Measurements from ENCODE around the gene SYCP2. TPM values are rescaled to one million over a fixed set of nuclear protein-coding genes. Genes with fewer than 3 reads are reported as not detected.

SYCP2 gene
- total and polyA plus RNA-seq, 4 donors, result 1.0 to 6.7 (median 2.5) TPM

- H3K4me3 ChIP-seq, result no peak overlapping the region
- H3K4me1 ChIP-seq (ENCODE audit: control insufficient read depth in 5 of 5, insufficient read depth in 5 of 5, low read length in 5 of 5), result peaks cover 0 to 2% (median 0%) of the 10 kb centered on the region in 5 donors
- H3K9ac ChIP-seq (ENCODE audit: insufficient read depth in 1 of 2, low read length in 2 of 2), result no peak overlapping the region
- H3K27me3 ChIP-seq (ENCODE audit: control insufficient read depth in 3 of 3, insufficient read depth in 3 of 3, low read length in 2 of 3), result no peaks in the 10 kb centered on the region
- DNase-seq, result peak in 1 of 3 donors; percentile 4
- H3K9me3 ChIP-seq (ENCODE audit: control insufficient read depth in 4 of 4, insufficient read depth in 3 of 4, low read length in 3 of 4), result peaks cover 0 to 2% (median 0%) of the 10 kb centered on the region in 4 donors
- no peaks in the 10 kb centered on the region for H3K36me3 ChIP-seq (ENCODE audit: control insufficient read depth in 4 of 4, insufficient read depth in 4 of 4, low read length in 4 of 4)
- no peak overlapping the region for H3K27ac ChIP-seq (ENCODE audit: low read depth in 1 of 2, low read length in 1 of 2)
- ATAC-seq (ENCODE audit: insufficient read depth, low FRiP score), result no peak
- no peak for TF ChIP-seq CTCF (IDR thresholded peaks at IDR 0.05; ENCODE audit: control extremely low read depth, extremely low read depth)
- WGBS, 2 donors, result 90 to 93% methylated on average over 20 of the region's 20 CpGs
Observed at GRCh38 chr20:59819496-59820203, 113.8 kb downstream of the SYCP2 start.

GRCh38 chr20:59818911-59819310 is 114.5 kb downstream of the SYCP2 start:
- Histone ChIP-seq H3K4me1 (ENCODE audit: control insufficient read depth in 5 of 5, insufficient read depth in 5 of 5, low read length in 5 of 5) (peaks cover 0 to 2% (median 0%) of the 10 kb centered on the region in 5 donors), H3K9me3 (ENCODE audit: control insufficient read depth in 4 of 4, insufficient read depth in 3 of 4, low read length in 3 of 4) (peaks cover 0 to 2% (median 0%) of the 10 kb centered on the region in 4 donors), H3K9ac (ENCODE audit: insufficient read depth in 1 of 2, low read length in 2 of 2) (no peak overlapping the region), H3K27me3 (ENCODE audit: control insufficient read depth in 3 of 3, insufficient read depth in 3 of 3, low read length in 2 of 3) (no peaks in the 10 kb centered on the region), H3K4me3 (no peak overlapping the region), H3K36me3 (ENCODE audit: control insufficient read depth in 4 of 4, insufficient read depth in 4 of 4, low read length in 4 of 4) (no peaks in the 10 kb centered on the region), H3K27ac (ENCODE audit: low read depth in 1 of 2, low read length in 1 of 2) (no peak overlapping the region)
- 84 to 89% methylated on average over 10 of the region's 10 CpGs for WGBS, 2 donors
- TF ChIP-seq CTCF (IDR thresholded peaks at IDR 0.05; ENCODE audit: control extremely low read depth, extremely low read depth), result no peak
- ATAC-seq (ENCODE audit: insufficient read depth, low FRiP score), result no peak
- peak in 1 of 3 donors; percentile 2 for DNase-seq

- H3K27ac ChIP-seq (ENCODE audit: low read depth in 1 of 2, low read length in 1 of 2), result no peak overlapping the region
- H3K9me3 ChIP-seq (ENCODE audit: control insufficient read depth in 4 of 4, insufficient read depth in 3 of 4, low read length in 3 of 4), result peaks cover 0 to 2% (median 0%) of the 10 kb centered on the region in 4 donors
- no peak for TF ChIP-seq CTCF (IDR thresholded peaks at IDR 0.05; ENCODE audit: control extremely low read depth, extremely low read depth)
- DNase-seq (peak in 1 of 3 donors; percentile 1), ATAC-seq (ENCODE audit: insufficient read depth, low FRiP score) (no peak)
- peaks cover 0 to 3% (median 0%) of the 10 kb centered on the region in 3 donors for H3K27me3 ChIP-seq (ENCODE audit: control insufficient read depth in 3 of 3, insufficient read depth in 3 of 3, low read length in 2 of 3)
- H3K4me3 ChIP-seq, result no peak overlapping the region
- H3K9ac ChIP-seq (ENCODE audit: insufficient read depth in 1 of 2, low read length in 2 of 2), result no peak overlapping the region
- peaks cover 0 to 2% (median 0%) of the 10 kb centered on the region in 5 donors for H3K4me1 ChIP-seq (ENCODE audit: control insufficient read depth in 5 of 5, insufficient read depth in 5 of 5, low read length in 5 of 5)
- H3K36me3 ChIP-seq (ENCODE audit: control insufficient read depth in 4 of 4, insufficient read depth in 4 of 4, low read length in 4 of 4), result no peaks in the 10 kb centered on the region
- WGBS, 2 donors, result 76 to 89% methylated on average over 14 of the region's 14 CpGs
Observed at GRCh38 chr20:59817846-59818615, 115.4 kb downstream of the SYCP2 start.
